T-helper 17 cell (primary cell): ENCODE data around the gene ZNF518A. TPM values are rescaled to one million over a fixed set of nuclear protein-coding genes. Genes with fewer than 3 reads are reported as not detected.

Experiments
- total RNA-seq, 4 donors: library from RNA in 2 of 4; stranded (reverse) in 2 of 4; gene quantifications; one replicate each; pipeline ENCODE4 v1.2.3 and lab custom pipeline; 2022 to 2026

Gene ZNF518A
- total RNA-seq, 2 donors from 2014 or later, result 11.4 to 12.6 TPM

Other genes with a start within 250 kb of the ZNF518A start
- under 1 TPM; 0.17 to 0.55 TPM for gene CC2D2B, start 222.3 kb upstream of the ZNF518A start, total RNA-seq
- gene CCNJ, start 86.7 kb upstream of the ZNF518A start, total RNA-seq, result 1 to 10 TPM; 4.7 to 7.2 TPM
- gene BLNK, start 141.3 kb downstream of the ZNF518A start, total RNA-seq, result 1 to 10 TPM in 1 of 2 donors, not detected in 1; 3.6 TPM
- gene DNTT, start 174.1 kb downstream of the ZNF518A start, total RNA-seq, result not detected
- not detected for gene OPALIN, start 228.7 kb downstream of the ZNF518A start, total RNA-seq